ENCODE data around the gene ITGBL1.

The ITGBL1 gene

GRCh38 chr13:101452519-101453485 lies at the start of gene ITGBL1:
ITGBL1 (plus strand) TSS chr13:101452675; CDS start chr13:101452834, 159 bp downstream.
- peak; percentile 6 for DNase-seq

- DNase-seq, result no peak
Measured at GRCh38 chr13:101406791-101407190, 45.7 kb upstream of the ITGBL1 start.

- DNase-seq, result no peak
Measured at GRCh38 chr13:101408154-101408553, 44.3 kb upstream of the ITGBL1 start.

- no peak for DNase-seq
Measured at GRCh38 chr13:101408992-101409656, 43.4 kb upstream of the ITGBL1 start.

GRCh38 chr13:101412076-101412475 lies 40.4 kb upstream of the ITGBL1 start:
- no peak for DNase-seq

GRCh38 chr13:101415358-101416174 lies 36.9 kb upstream of the ITGBL1 start:
- DNase-seq, result no peak

GRCh38 chr13:101416181-101417042 lies 36.1 kb upstream of the ITGBL1 start, which contains the start of gene NALCN:
NALCN (minus strand) TSS chr13:101416508; CDS start chr13:101399126, 17,382 bp downstream.
- no peak for DNase-seq

- no peak for DNase-seq
Measured at GRCh38 chr13:101417043-101417406, 35.5 kb upstream of the ITGBL1 start.

- no peak for DNase-seq
Measured at GRCh38 chr13:101417501-101417900, 35.0 kb upstream of the ITGBL1 start.

GRCh38 chr13:101423872-101424271 lies 28.6 kb upstream of the ITGBL1 start:
- DNase-seq, result no peak

- DNase-seq, result no peak
Measured at GRCh38 chr13:101424381-101425155, 27.9 kb upstream of the ITGBL1 start.

- no peak for DNase-seq
Measured at GRCh38 chr13:101425156-101425471, 27.4 kb upstream of the ITGBL1 start.

GRCh38 chr13:101425623-101426022 lies 26.9 kb upstream of the ITGBL1 start:
- DNase-seq, result no peak

GRCh38 chr13:101429733-101430132 lies 22.7 kb upstream of the ITGBL1 start:
- DNase-seq, result no peak

- no peak for DNase-seq
Measured at GRCh38 chr13:101433895-101434294, 18.6 kb upstream of the ITGBL1 start.

- no peak for DNase-seq
Measured at GRCh38 chr13:101434486-101434885, 18.0 kb upstream of the ITGBL1 start.

GRCh38 chr13:101447852-101448251 lies 4.6 kb upstream of the ITGBL1 start:
- DNase-seq, result no peak

GRCh38 chr13:101449790-101450748 lies 2.4 kb upstream of the ITGBL1 start:
- no peak for DNase-seq

- no peak for DNase-seq
Measured at GRCh38 chr13:101450749-101451130, 1.7 kb upstream of the ITGBL1 start.

- DNase-seq, result no peak
Measured at GRCh38 chr13:101451641-101452040, 834 bp upstream of the ITGBL1 start.

Data from RPMI8226 (cell line).